ENCODE results near the gene ZNF366. TPM values are rescaled to one million over a fixed set of nuclear protein-coding genes. Genes with fewer than 3 reads are reported as not detected.

Gene ZNF366
- total and polyA plus RNA-seq, 2 of the 13 experiments (the other 11 are each of a cell fraction or from before 2014, with no cell fraction given) = not detected

- Histone ChIP-seq H3K27me3 (ENCODE audit: control insufficient read depth in 1 of 2, insufficient read depth in 2 of 2, low read length in 2 of 2) (peaks cover 2 to 28% of the 10 kb centered on the region in 2 experiments; a peak in 2 of 5 replicates), H3K36me3 (replicated peaks in 1 of 2; ENCODE audit: control insufficient read depth in 1 of 2, insufficient read depth in 2 of 2, low read length in 2 of 2) (no peaks in the 10 kb centered on the region), H3K4me3 (replicated peaks in 1 of 3; ENCODE audit: insufficient read depth in 1 of 3, low read depth in 2 of 3, low read length in 3 of 3) (no peak overlapping the region), H3K27ac (ENCODE audit: extremely low read length, insufficient read depth, low read length) (no peak overlapping the region), H3K4me2 (ENCODE audit: low read depth, low read length) (no peak overlapping the region), H4K20me1 (ENCODE audit: insufficient read depth, low read length) (no peaks in the 10 kb centered on the region), H3K4me1 (ENCODE audit: insufficient read depth, low read length) (no peaks in the 10 kb centered on the region), H3K79me2 (ENCODE audit: insufficient read depth, low read length) (no peaks in the 10 kb centered on the region), H3K9me3 (ENCODE audit: low read length) (no peaks in the 10 kb centered on the region), H3K9ac (ENCODE audit: insufficient read depth, low read depth, low read length) (no peak overlapping the region), H2AFZ (ENCODE audit: low read length) (no peak overlapping the region)
- intact Hi-C loops (cut with micrococcal nuclease; ENCODE audit: unreplicated experiment) (no loop called here), in situ Hi-C loops (cut with HindIII; ENCODE audit: extremely low pct_ligation_motif_present, low pct_unique_long_range_greater_than_20kb) (no loop called here)
- no peak for ATAC-seq
- POLR2A ChIA-PET = no interaction called here
- no TSS peak for BruUV-seq (replicated peaks)
- WGBS (ENCODE audit: low lambda C conversion rate) = no CpG with 5 or more reads among the region's 7 CpGs
- CTCF ChIA-PET (ENCODE audit: low intra/inter-chr PET ratio, low total read pairs) = no interaction called here
- no peak for DNase-seq (ENCODE audit: low spot score)
- no peak for FAIRE-seq
- TF ChIP-seq ZC3H13 (CRISPR knock-in tag; IDR thresholded peaks at IDR 0.05) (no peak), ZNF44 (CRISPR knock-in tag; IDR thresholded peaks at IDR 0.05) (no peak), NFYC (CRISPR knock-in tag; IDR thresholded peaks at IDR 0.05) (no peak), ZNF784 (CRISPR knock-in tag; IDR thresholded peaks at IDR 0.05; ENCODE audit: borderline replicate concordance) (no peak), NFKBIZ (CRISPR knock-in tag; IDR thresholded peaks at IDR 0.05) (no peak), HNRNPK (IDR thresholded peaks at IDR 0.05; ENCODE audit: low read depth, low read length, poor library complexity, severe bottlenecking) (no peak), CBX5 (CRISPR knock-in tag; IDR thresholded peaks at IDR 0.05; ENCODE audit: borderline replicate concordance) (no peak), ZNF382 (CRISPR knock-in tag; IDR thresholded peaks at IDR 0.05; ENCODE audit: borderline replicate concordance) (no peak), PHF21A (CRISPR knock-in tag; IDR thresholded peaks at IDR 0.05) (no peak), ZNF713 (CRISPR knock-in tag; IDR thresholded peaks at IDR 0.05) (no peak), FOSL1 (CRISPR knock-in tag; IDR thresholded peaks at IDR 0.05; ENCODE audit: borderline replicate concordance) (no peak)
These were observed 2.2 kb upstream of the ZNF366 start for GRCh38 chr5:72509401-72509800.

Measured in HepG2 (cell line).